ENCODE results near the gene UBE2B. TPM values are rescaled to one million over a fixed set of nuclear protein-coding genes. Genes with fewer than 3 reads are reported as not detected.
A peak's percentile ranks its signal among the peaks of the same experiment; 100 is the strongest.
"Not testable (repeated sequence)": the region's sequence is repeated elsewhere in the genome, so short reads cannot be mapped to it uniquely, and the experiment has no call there.

Gene UBE2B
- 33.2 and 50.5 TPM in 2 replicates for total RNA-seq

- peak; percentile 99 for DNase-seq (ENCODE audit: low read depth)
Measured at GRCh38 chr5:134370871-134371833, at the start of gene UBE2B. Gene UBE2B (plus strand): TSS chr5:134371569. CDS start chr5:134371596, 27 bp downstream.

DNA sequence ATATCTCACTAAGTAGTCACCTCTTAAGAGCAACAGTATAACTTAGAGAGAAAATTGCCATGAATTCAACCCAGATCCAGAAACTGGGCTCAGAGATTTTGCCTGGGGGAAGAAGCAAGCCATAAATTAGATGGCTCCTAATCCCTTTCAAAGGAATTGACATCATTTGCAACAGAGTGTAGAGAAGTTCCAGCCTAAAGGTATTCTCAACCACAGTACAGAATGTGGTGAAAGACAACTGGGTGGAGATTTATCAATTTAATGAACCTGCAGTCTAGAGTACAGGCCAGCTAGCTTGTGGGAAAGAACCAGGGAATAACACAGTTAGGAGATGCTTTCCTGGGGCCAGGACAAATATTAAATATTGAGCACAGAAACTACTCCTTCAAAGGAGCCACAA lies 44.0 kb upstream of the UBE2B start:
- no peak for DNase-seq (ENCODE audit: low read depth)

DNA sequence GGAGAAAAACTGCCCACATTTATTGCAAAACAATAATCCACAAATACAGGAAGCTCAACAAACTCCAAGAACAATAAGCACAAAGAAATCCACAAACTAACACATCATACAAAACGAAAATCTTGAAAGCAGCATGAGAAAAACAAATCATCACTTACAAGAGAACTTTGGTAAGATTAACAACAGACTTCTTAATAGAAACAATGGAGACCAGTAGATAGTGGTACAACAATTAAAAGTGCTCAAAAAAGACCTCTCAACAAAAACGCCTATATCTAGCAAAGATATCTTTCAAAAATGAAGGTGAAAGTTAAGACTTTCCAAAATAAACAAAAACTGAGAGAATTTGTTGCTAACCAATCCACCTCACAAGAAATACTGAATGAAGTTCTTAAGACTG lies 42.8 kb upstream of the UBE2B start:
- peak; percentile 24 for DNase-seq (ENCODE audit: low read depth)

DNA sequence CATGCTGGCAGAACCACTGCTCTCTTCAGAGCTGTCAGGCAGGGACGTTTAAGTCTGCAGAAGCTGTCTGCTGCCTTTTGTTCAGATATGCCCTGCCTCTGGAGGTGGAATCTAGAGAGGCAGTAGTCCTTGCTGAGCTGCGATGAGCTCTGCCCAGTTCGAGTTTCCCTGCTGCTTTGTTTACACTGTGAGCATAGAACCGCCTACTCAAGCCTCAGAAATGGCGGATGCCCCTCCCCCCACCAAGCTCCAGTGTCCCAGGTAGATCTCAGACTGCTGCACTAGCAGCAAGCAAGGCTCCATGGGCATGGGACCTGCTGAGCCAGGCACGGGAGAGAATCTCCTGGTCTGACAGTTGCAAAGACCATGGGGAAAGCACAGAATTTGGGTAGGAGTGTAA lies 34.5 kb upstream of the UBE2B start:
- not testable (repeated sequence) for DNase-seq (ENCODE audit: low read depth)

DNA sequence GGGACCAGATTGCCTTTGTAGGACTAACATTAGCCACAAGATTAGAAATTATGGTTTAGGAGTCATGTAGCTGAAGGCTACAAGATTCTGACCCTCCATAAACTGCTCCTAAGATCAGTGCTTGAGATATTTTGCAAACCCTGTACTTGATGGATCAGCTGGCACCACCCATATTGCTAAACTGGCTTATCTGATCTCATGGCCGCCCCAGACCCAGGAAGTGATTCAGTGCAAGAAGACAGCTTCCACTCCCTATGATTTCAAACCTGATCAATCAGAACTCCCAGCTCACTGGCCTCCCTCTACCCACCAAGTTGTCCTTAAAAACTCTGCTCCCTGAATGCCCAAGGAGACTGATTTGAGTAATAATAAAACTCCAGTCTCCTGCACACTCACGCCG lies 27.9 kb upstream of the UBE2B start:
- not testable (repeated sequence) for DNase-seq (ENCODE audit: low read depth)

GRCh38 chr5:134345476-134345875 lies 25.9 kb upstream of the UBE2B start:
- not testable (repeated sequence) for DNase-seq (ENCODE audit: low read depth)

DNA sequence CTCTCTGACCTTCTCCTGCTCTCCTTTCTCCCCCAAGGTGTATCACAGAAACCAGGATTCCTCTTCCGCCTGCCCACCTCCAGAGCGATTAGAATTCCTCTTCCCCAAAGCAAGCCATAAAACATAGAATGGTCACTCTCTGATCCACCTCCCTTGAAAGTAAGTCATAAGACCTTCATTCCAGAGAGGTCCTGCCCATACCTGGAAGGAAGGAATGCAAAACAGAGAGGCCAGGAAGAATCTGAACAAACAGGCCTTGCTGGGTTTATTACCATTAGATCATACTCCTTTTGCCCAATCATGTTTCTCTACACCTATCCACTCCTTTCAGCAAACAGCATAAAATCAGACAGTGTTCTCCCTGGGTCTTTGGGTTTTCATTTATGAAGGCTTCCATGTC lies 25.4 kb upstream of the UBE2B start:
- DNase-seq (ENCODE audit: low read depth): peak; percentile 65

DNA sequence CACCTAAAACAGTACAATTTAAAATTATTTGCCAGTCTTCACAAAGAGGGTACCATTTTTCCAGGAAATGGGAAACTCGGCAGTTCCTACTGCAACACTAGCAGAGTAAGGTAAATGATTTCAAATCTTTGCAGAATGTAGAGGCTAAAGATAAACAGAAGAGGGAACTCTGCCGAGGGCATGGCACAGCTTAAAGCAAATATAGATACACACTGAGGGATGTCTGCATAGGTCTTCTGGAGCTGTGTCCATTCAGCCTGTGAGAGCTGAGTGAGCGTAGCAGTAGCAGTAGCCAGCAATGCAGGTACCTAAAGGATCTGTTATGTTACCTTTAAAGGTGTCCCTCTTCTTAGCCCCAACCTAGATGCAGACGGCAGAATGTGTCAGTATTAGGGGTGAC lies 21.9 kb upstream of the UBE2B start:
- DNase-seq (ENCODE audit: low read depth): no peak

DNA sequence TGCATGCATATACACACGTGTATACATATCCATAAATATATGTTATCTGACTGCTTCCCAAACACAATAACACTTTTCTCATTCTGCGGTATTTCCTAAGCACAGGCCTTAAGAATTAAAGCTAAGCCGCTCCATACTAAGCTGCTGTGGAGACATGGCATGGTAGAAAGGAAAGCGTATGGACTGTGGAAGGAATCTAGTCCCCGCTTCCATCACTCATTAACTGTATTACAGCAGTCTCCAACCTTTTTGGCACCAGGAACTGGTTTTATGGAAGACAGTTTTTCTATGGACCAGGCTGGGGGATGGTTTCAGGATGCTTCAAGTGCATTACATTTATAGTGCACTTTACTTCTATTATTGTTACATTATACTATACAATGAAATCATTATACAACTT lies 15.7 kb upstream of the UBE2B start:
- DNase-seq (ENCODE audit: low read depth): no peak

- no peak for DNase-seq (ENCODE audit: low read depth)
Measured at GRCh38 chr5:134365604-134366003, 5.8 kb upstream of the UBE2B start.

DNA sequence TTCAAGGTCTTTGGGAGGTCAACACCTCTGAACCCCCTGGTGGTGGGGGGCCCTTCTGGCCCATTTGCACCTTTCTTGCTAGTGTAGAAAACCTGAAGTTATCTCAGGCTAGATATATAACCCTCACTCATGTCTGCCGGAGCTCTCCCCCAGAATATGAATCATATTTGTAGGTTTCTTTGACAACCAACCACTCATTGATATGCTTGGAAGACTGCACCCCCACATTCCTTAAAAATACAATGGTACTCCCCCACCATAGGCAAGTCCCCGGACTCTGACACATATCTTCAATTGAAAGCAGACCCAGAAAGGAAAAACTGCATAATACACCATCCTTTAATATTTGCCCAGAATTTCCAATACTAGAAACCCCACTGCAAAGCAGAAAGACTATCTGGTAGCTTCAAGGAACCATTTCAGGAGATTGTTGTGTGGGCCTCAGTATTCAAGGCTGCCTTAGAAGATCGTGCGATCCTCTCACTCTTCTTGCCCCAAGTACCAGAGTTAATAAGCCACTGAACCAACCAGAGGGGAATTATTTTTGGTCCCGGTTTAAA lies 978 bp upstream of the UBE2B start:
- DNase-seq (ENCODE audit: low read depth): no peak

- DNase-seq (ENCODE audit: low read depth): peak; percentile 26
Measured at GRCh38 chr5:134371834-134372340, 518 bp downstream of the UBE2B start.

DNA sequence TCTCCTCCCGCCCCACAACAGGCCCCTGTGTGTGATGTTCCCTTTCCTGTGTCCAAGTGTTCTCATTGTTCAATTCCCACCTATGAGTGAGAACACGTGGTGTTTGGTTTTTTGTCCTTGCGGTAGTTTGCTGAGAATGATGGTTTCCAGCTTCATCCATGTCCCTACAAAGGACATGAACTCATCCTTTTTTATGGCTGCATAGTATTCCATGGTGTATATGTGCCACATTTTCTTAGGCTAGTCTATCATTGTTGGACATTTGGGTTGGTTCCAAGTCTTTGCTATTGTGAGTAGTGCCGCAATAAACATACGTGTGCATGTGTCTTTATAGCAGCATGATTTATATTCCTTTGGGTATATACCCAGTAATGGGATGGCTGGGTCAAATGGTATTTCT lies 2.3 kb downstream of the UBE2B start:
- not testable (repeated sequence) for DNase-seq (ENCODE audit: low read depth)

DNA sequence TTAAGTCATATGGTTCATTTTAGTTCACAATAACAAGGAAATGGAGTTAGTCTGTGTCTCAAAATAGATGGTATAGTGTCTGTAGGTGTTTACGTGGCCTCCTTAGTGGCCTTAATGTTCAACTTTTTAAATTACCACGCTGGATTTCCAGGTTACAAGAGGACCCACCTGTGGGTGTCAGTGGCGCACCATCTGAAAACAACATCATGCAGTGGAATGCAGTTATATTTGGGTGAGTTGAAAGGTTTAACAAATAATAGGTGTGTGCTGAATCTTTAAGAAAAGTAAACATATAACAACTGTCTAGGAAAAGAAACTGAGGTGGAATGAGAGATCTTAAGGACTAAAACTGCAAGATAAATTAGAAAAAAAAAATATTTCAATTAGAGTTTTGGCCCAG lies 2.9 kb downstream of the UBE2B start:
- no peak for DNase-seq (ENCODE audit: low read depth)

- no peak for DNase-seq (ENCODE audit: low read depth)
Measured at GRCh38 chr5:134380346-134380745, 9.0 kb downstream of the UBE2B start.

DNA sequence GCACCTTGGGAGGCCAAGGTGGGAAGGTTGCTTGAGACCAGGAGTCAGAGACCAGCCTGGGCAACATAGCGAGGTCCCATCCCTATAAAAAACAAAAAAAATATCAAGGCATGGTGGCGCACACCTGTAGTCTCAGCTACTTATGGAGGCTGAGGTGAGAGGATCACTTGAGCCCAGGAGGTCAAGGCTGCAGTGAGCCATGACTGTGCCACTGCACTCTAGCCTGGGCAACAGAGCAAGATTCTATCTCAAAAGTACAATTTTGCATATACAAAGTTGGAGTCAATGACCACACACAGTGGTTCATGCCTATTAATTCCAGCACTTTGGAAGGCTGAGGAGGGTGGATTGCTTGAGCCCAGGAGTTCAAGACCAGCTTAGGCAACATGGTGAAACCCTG lies 10.8 kb downstream of the UBE2B start:
- not testable (repeated sequence) for DNase-seq (ENCODE audit: low read depth)

- no peak for DNase-seq (ENCODE audit: low read depth)
Measured at GRCh38 chr5:134383980-134384697, 12.8 kb downstream of the UBE2B start.

DNA sequence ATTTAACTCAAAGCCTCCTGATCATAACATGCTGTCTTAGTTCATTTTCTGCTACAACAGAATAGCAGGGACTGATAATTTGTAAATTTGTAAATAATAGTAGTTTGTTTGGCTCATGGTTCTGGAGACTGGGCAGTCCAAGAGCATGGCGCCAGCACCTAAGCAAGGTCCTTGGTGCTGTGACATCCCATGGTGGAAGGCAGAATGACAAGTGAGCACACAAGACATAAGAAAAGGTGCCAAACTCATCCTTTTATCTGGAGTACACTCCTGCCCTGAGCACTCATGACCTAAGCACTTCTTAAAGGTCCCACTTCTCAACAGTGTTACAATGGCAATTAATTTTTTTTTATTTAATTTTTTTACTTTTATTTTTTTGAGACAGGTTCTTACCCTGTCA lies 16.1 kb downstream of the UBE2B start:
- DNase-seq (ENCODE audit: low read depth): no peak

DNA sequence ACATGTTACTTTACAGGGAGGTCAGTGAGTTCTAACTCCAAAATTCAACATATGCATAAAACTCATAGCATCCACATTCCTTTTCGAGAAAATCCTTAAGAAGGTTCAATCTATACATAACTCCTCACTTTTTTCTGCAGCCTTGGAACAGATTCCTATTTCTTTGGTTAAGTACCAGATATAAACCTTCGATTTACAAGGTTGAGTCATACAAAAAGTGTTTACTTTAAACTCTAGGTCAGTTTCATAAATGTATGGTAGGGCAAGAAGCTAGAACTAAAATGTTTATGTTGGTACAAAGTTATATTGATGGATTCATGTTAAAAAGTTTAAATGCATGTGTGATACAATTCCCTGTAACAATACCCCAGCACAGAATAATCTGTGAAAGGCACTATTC lies 20.9 kb downstream of the UBE2B start:
- no peak for DNase-seq (ENCODE audit: low read depth)

DNA sequence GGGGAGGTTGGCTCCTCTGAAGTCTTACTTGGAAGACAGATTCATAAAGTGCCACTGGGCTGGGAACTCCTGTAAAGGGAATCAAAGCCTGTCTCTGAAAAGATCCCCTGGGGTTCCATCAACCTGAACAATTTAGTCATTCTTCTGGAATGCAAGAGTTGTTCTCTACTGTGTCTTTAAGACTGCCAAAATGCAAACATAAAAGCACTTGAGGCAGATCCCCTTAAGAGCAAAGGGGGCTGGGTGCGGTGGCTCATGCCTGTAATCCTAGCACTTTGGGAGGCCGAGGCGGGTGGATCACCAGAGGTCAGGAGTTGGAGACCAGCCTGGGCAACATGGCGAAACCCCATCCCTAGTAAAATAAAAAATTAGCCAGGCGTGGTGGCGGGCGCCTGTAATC lies 23.6 kb downstream of the UBE2B start:
- DNase-seq (ENCODE audit: low read depth): peak; percentile 45

DNA sequence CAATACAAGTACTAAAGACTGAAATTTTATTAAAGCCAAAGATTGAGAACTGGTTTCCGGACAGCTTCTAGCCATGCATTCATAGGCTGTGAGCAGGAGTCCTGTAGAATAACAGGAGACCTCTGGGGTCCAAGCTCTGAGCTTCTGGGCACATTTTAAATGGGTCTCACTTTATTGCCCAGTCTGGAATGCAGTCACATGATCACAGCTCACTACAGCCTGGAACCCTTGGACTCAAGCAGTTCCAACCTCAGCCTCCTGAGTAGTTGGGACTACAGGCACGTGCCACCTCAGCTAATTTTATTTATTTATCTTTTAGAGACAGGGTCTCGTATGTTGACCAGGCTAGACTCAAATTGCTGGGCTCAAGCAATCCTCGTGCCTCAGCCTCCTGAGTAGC lies 24.9 kb downstream of the UBE2B start:
- DNase-seq (ENCODE audit: low read depth): no peak

- DNase-seq (ENCODE audit: low read depth): no peak
Measured at GRCh38 chr5:134397196-134397595, 25.8 kb downstream of the UBE2B start.

Measured in renal cortical epithelial cell (primary cell).